Liver (tissue), 9 donors: ENCODE results near the gene UBE3D. TPM values are rescaled to one million over a fixed set of nuclear protein-coding genes. Genes with fewer than 3 reads are reported as not detected.

Experiments
- DNase-seq: peaks from one replicate; pipeline ENCODE4 v3.0.0-alpha.2; 2017; ENCODE audit warnings: low spot score
- H3K27ac ChIP-seq, 2 donors: one replicate each; pipeline ENCODE4 v1.7.0; 2013; ENCODE audit warnings: inconsistent platforms in 2 of 2, low read length in 2 of 2, control low read depth in 1 of 2, low read depth in 1 of 2, mild to moderate bottlenecking in 1 of 2
- H3K27me3 ChIP-seq, 4 donors: one replicate each; pipeline versions ENCODE4 v1.6.1 to v1.7.0; 2013; ENCODE audit warnings: low read length in 3 of 4, inconsistent platforms in 1 of 4, mild to moderate bottlenecking in 1 of 4, moderate library complexity in 1 of 4; ENCODE audit not compliant: control insufficient read depth in 4 of 4, insufficient read depth in 4 of 4
- H3K36me3 ChIP-seq, 4 donors: one replicate each; pipeline versions ENCODE4 v1.6.1 to v1.7.0; 2013; ENCODE audit warnings: low read length in 3 of 4, mild to moderate bottlenecking in 3 of 4, low read depth in 1 of 4, moderate library complexity in 1 of 4; ENCODE audit not compliant: control insufficient read depth in 4 of 4, insufficient read depth in 3 of 4
- H3K4me1 ChIP-seq, 4 donors: one replicate each; pipeline versions ENCODE4 v1.6.1 to v1.7.0; 2013; ENCODE audit warnings: low read length in 3 of 4, mild to moderate bottlenecking in 3 of 4, moderate library complexity in 1 of 4; ENCODE audit not compliant: control insufficient read depth in 4 of 4, insufficient read depth in 4 of 4
- H3K4me3 ChIP-seq, 3 donors: one replicate each; pipeline versions ENCODE4 v1.6.1 to v1.7.0; 2013; ENCODE audit warnings: low read length in 3 of 3, control low read depth in 1 of 3, low read depth in 1 of 3, mild to moderate bottlenecking in 1 of 3
- H3K9ac ChIP-seq, 2 donors: one replicate each; pipeline ENCODE4 v1.7.0; 2013; ENCODE audit warnings: low read length in 2 of 2, mild to moderate bottlenecking in 2 of 2, moderate library complexity in 2 of 2, control low read depth in 1 of 2, low read depth in 1 of 2
- H3K9me3 ChIP-seq, 4 donors: one replicate each; pipeline versions ENCODE4 v1.6.1 to v1.7.0; 2013; ENCODE audit warnings: low read length in 3 of 4; ENCODE audit not compliant: control insufficient read depth in 4 of 4
- EGR1 ChIP-seq, 2 donors: IDR thresholded peaks; 2 replicates each; pipeline ENCODE4 v1.6.1; 2016 to 2018; ENCODE audit warnings: antibody characterized with exemption in 2 of 2, low read depth in 2 of 2
- FOXA1 ChIP-seq: IDR thresholded peaks from 2 replicates; pipeline ENCODE4 v1.6.1; 2016; ENCODE audit warnings: antibody characterized with exemption
- FOXA2 ChIP-seq: IDR thresholded peaks from 2 replicates; pipeline ENCODE4 v1.6.1; 2016; ENCODE audit warnings: antibody characterized with exemption
- GABPA ChIP-seq, 2 donors: IDR thresholded peaks in 1 of 2; conservative IDR thresholded peaks in 1 of 2; 2 replicates each; pipeline ENCODE4 v1.6.1; 2016; ENCODE audit warnings: antibody characterized with exemption in 2 of 2, mild to moderate bottlenecking in 1 of 2, moderate library complexity in 1 of 2
- HNF4A ChIP-seq, 2 donors: conservative IDR thresholded peaks; 2 replicates each; pipeline ENCODE4 v1.6.1; 2016; ENCODE audit warnings: antibody characterized with exemption in 2 of 2, mild to moderate bottlenecking in 2 of 2
- HNF4G ChIP-seq: IDR thresholded peaks from 2 replicates; pipeline ENCODE4 v1.6.1; 2016; ENCODE audit warnings: antibody characterized with exemption
- JUND ChIP-seq, 2 donors: IDR thresholded peaks; 2 replicates each; pipeline ENCODE4 v1.6.1; 2016; ENCODE audit warnings: antibody characterized with exemption in 2 of 2
- NR2F2 ChIP-seq: IDR thresholded peaks from 2 replicates; pipeline ENCODE4 v1.6.1; 2016; ENCODE audit warnings: antibody characterized with exemption
- RAD21 ChIP-seq, 2 donors: IDR thresholded peaks; 2 replicates each; pipeline ENCODE4 v1.6.1; 2016; ENCODE audit warnings: antibody characterized with exemption in 2 of 2, mild to moderate bottlenecking in 2 of 2
- RXRA ChIP-seq, 2 donors: IDR thresholded peaks; 2 replicates each; pipeline ENCODE4 v1.6.1; 2017 to 2018; ENCODE audit warnings: antibody characterized with exemption in 2 of 2, mild to moderate bottlenecking in 1 of 2
- SP1 ChIP-seq: IDR thresholded peaks from 2 replicates; pipeline ENCODE4 v1.6.1; 2018; ENCODE audit warnings: antibody characterized with exemption, mild to moderate bottlenecking
- TAF1 ChIP-seq: conservative IDR thresholded peaks from 2 replicates; pipeline ENCODE4 v1.6.1; 2016; ENCODE audit warnings: antibody characterized with exemption, mild to moderate bottlenecking
- YY1 ChIP-seq: IDR thresholded peaks from 2 replicates; pipeline ENCODE4 v1.6.1; 2016; ENCODE audit warnings: antibody characterized with exemption, mild to moderate bottlenecking
- WGBS: extraction: QIAGEN DNeasy Blood & Tissue Kit; methylation state at CpG from one replicate; pipeline ENCODE4 v1.1.7; 2013; 5-methylcytosine and 5-hydroxymethylcytosine counted together
- polyA plus RNA-seq, 2 donors: library from polyadenylated mRNA; stranded (reverse) in 1 of 2; unstranded in 1 of 2; fragments of 200-250 nt in 1 of 2; fragments of >200 nt in 1 of 2; fragmentation: Nextera tagmentation in 1 of 2; extraction: Ambion mirVana in 1 of 2; gene quantifications; one replicate each; pipeline versions ENCODE4 v1.2.1 to v1.2.3, GENCODE V29; 2013 to 2015
- total RNA-seq, 2 donors: library from RNA; depleted of rRNA; stranded (reverse); fragments of >200 nt; gene quantifications; one replicate each; pipeline ENCODE4 v1.2.3, GENCODE V29; 2014
- TF ChIP-seq, protein P1 (sequence below): IDR thresholded peaks from 2 replicates; pipeline ENCODE4 v1.6.1; 2016; ENCODE audit warnings: antibody characterized with exemption
- TF ChIP-seq, protein P2 (sequence below): IDR thresholded peaks from 2 replicates; pipeline ENCODE4 v1.6.1; 2016; ENCODE audit warnings: antibody characterized with exemption
- TF ChIP-seq, protein P3 (sequence below): IDR thresholded peaks from 2 replicates; pipeline ENCODE4 v1.6.1; 2016; ENCODE audit warnings: antibody characterized with exemption
- TF ChIP-seq, protein P4 (sequence below): IDR thresholded peaks from 2 replicates; pipeline ENCODE4 v1.6.1; 2016; ENCODE audit warnings: antibody characterized with exemption, mild to moderate bottlenecking
- TF ChIP-seq, protein P5 (sequence below): fragments of 150-350 bp; IDR thresholded peaks from 2 replicates; pipeline ENCODE4 v1.5.1; 2017; ENCODE audit warnings: improper control_type of control experiment, low read depth, low read length; ENCODE audit not compliant: missing input control
- donor health status: healthy.
- donor health status: healthy.
- donor health status: healthy.
- donor health status: healthy.
- donor health status: healthy.

Gene UBE3D
- total and polyA plus RNA-seq, 4 donors = 0.78 to 6.4 (median 1.9) TPM

DNA sequence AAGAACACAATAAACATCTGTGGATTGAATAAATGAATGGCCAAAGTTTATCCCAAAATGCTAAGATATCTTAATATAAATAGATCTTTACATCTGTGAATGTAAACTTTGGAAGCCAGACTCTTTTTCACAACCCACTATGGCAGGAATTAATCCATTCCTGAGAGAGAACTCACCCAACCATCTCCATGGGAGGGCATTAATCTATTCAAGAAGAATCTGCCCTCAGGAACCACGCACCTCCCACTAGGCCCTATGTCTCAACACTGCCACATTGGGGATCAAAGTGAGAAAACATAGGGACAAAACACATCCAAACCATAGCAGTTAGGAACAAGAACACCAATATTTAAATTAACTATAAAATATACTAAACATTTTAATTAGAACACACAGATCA lies 3.4 kb downstream of the UBE3D start:
- H3K9me3 ChIP-seq = no peaks in the 10 kb centered on the region
- peaks cover 0 to 12% (median 3%) of the 10 kb centered on the region in 4 donors for H3K4me1 ChIP-seq
- H3K36me3 ChIP-seq = no peaks in the 10 kb centered on the region
- no peak for DNase-seq
- TF ChIP-seq, protein P1, sequence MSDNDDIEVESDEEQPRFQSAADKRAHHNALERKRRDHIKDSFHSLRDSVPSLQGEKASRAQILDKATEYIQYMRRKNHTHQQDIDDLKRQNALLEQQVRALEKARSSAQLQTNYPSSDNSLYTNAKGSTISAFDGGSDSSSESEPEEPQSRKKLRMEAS = no peak
- TF ChIP-seq FOXA1 = no peak
- no peak for TF ChIP-seq TAF1
- no peak for TF ChIP-seq RAD21 (IDR thresholded peaks at IDR 0.05)
- TF ChIP-seq EGR1 (IDR thresholded peaks at IDR 0.05; ENCODE audit: low read depth in 2 of 2) = no peak
- TF ChIP-seq, protein P2, sequence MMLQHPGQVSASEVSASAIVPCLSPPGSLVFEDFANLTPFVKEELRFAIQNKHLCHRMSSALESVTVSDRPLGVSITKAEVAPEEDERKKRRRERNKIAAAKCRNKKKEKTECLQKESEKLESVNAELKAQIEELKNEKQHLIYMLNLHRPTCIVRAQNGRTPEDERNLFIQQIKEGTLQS = no peak
- TF ChIP-seq, protein P3, sequence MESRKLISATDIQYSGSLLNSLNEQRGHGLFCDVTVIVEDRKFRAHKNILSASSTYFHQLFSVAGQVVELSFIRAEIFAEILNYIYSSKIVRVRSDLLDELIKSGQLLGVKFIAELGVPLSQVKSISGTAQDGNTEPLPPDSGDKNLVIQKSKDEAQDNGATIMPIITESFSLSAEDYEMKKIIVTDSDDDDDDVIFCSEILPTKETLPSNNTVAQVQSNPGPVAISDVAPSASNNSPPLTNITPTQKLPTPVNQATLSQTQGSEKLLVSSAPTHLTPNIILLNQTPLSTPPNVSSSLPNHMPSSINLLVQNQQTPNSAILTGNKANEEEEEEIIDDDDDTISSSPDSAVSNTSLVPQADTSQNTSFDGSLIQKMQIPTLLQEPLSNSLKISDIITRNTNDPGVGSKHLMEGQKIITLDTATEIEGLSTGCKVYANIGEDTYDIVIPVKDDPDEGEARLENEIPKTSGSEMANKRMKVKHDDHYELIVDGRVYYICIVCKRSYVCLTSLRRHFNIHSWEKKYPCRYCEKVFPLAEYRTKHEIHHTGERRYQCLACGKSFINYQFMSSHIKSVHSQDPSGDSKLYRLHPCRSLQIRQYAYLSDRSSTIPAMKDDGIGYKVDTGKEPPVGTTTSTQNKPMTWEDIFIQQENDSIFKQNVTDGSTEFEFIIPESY = no peak
- no peak for TF ChIP-seq HNF4G
- TF ChIP-seq JUND (IDR thresholded peaks at IDR 0.05) = no peak
- no peak for TF ChIP-seq NR2F2
- no peak for TF ChIP-seq RXRA (IDR thresholded peaks at IDR 0.05)
- TF ChIP-seq, protein P4, sequence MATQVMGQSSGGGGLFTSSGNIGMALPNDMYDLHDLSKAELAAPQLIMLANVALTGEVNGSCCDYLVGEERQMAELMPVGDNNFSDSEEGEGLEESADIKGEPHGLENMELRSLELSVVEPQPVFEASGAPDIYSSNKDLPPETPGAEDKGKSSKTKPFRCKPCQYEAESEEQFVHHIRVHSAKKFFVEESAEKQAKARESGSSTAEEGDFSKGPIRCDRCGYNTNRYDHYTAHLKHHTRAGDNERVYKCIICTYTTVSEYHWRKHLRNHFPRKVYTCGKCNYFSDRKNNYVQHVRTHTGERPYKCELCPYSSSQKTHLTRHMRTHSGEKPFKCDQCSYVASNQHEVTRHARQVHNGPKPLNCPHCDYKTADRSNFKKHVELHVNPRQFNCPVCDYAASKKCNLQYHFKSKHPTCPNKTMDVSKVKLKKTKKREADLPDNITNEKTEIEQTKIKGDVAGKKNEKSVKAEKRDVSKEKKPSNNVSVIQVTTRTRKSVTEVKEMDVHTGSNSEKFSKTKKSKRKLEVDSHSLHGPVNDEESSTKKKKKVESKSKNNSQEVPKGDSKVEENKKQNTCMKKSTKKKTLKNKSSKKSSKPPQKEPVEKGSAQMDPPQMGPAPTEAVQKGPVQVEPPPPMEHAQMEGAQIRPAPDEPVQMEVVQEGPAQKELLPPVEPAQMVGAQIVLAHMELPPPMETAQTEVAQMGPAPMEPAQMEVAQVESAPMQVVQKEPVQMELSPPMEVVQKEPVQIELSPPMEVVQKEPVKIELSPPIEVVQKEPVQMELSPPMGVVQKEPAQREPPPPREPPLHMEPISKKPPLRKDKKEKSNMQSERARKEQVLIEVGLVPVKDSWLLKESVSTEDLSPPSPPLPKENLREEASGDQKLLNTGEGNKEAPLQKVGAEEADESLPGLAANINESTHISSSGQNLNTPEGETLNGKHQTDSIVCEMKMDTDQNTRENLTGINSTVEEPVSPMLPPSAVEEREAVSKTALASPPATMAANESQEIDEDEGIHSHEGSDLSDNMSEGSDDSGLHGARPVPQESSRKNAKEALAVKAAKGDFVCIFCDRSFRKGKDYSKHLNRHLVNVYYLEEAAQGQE = no peak
- no peak for TF ChIP-seq HNF4A (conservative IDR thresholded peaks at IDR 0.05)
- TF ChIP-seq YY1 = no peak
- TF ChIP-seq, protein P5, sequence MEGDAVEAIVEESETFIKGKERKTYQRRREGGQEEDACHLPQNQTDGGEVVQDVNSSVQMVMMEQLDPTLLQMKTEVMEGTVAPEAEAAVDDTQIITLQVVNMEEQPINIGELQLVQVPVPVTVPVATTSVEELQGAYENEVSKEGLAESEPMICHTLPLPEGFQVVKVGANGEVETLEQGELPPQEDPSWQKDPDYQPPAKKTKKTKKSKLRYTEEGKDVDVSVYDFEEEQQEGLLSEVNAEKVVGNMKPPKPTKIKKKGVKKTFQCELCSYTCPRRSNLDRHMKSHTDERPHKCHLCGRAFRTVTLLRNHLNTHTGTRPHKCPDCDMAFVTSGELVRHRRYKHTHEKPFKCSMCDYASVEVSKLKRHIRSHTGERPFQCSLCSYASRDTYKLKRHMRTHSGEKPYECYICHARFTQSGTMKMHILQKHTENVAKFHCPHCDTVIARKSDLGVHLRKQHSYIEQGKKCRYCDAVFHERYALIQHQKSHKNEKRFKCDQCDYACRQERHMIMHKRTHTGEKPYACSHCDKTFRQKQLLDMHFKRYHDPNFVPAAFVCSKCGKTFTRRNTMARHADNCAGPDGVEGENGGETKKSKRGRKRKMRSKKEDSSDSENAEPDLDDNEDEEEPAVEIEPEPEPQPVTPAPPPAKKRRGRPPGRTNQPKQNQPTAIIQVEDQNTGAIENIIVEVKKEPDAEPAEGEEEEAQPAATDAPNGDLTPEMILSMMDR = no peak
- no peak for TF ChIP-seq SP1
- WGBS = 97% methylated on average over 1 of the region's 1 CpG
- no peak overlapping the region for H3K9ac ChIP-seq
- no peak overlapping the region for H3K27ac ChIP-seq
- H3K4me3 ChIP-seq = no peak overlapping the region
- H3K27me3 ChIP-seq = no peaks in the 10 kb centered on the region

DNA sequence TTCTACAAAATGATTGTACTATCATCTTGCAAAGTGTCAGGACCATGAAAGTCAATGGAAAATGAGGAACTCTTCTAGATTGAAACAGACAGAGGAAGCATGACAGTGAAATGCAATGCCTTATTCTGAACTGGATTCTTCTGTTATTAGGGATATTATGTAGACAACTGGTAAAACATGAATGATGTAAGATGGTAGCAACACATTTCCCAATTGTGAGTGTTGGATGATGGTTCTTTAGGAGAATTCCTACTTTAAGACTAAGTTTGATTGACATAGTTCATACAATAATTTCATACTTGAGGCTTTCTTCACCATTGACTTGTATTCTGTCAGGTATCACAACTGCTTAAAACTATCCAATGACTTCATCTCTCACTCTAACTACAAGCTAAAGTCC lies 4.5 kb downstream of the UBE3D start:
- H3K27me3 ChIP-seq = no peaks in the 10 kb centered on the region
- H3K4me1 ChIP-seq = peaks cover 0 to 12% (median 3%) of the 10 kb centered on the region in 4 donors
- H3K27ac ChIP-seq = no peak overlapping the region
- H3K4me3 ChIP-seq = no peak overlapping the region
- no peak for DNase-seq
- no peaks in the 10 kb centered on the region for H3K9me3 ChIP-seq
- peaks cover 0 to 3% (median under 1%) of the 10 kb centered on the region in 4 donors for H3K36me3 ChIP-seq
- no peak overlapping the region for H3K9ac ChIP-seq
- TF ChIP-seq HNF4A (conservative IDR thresholded peaks at IDR 0.05) = no peak
- TF ChIP-seq GABPA (IDR thresholded peaks at IDR 0.05 in 1 of 2, conservative IDR thresholded peaks at IDR 0.05 in 1 of 2) = no peak
- TF ChIP-seq, protein P4 = no peak
- TF ChIP-seq FOXA2 = no peak
- no peak for TF ChIP-seq RXRA (IDR thresholded peaks at IDR 0.05)
- TF ChIP-seq, protein P1 = no peak
- TF ChIP-seq SP1 = no peak
- TF ChIP-seq JUND (IDR thresholded peaks at IDR 0.05) = no peak
- TF ChIP-seq, protein P5 = no peak
